ENCODE data around the gene HTR2C. TPM values are rescaled to one million over a fixed set of nuclear protein-coding genes. Genes with fewer than 3 reads are reported as not detected.
"Not testable (repeated sequence)": the region's sequence is repeated elsewhere in the genome, so short reads cannot be mapped to it uniquely, and the experiment has no call there.

The HTR2C gene
- total and polyA plus RNA-seq, 2 of the 4 experiments (the other 2 are of a cell fraction), result not detected

DNA sequence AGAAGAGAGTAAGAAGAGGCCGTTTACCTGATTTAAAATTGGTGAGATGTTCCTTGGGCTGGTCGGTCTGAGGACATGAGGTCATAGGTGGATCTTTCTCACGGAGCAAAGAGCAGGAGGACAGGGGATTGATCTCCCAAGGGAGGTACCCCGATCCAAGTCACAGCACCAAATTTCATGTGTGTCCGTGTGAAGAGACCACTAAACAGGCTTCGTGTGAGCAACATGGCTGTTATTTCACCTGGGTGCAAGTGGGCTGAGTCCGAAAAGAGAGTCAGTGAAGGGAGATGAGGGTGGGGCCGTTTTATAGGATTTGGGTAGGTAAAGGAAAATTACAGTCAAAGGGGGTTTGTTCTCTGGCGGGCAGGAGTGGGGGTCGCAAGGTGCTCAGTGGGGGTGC, 22.7 kb downstream of the HTR2C start:
- H3K18ac ChIP-seq (ENCODE audit: low read depth, low read length); H4K20me1 ChIP-seq (ENCODE audit: insufficient read depth, low read length); H3K36me3 ChIP-seq (ENCODE audit: control insufficient read depth, insufficient read depth, low read length); H3K23ac ChIP-seq (ENCODE audit: low read depth, low read length); H3K4me3 ChIP-seq (ENCODE audit: insufficient read depth, low read depth, low read length); POLR2A ChIA-PET (ENCODE audit: unreplicated experiment); H3K9me1 ChIP-seq (ENCODE audit: insufficient read depth, low read length); H2AK5ac ChIP-seq (ENCODE audit: low read depth, low read length); dilution Hi-C loops (cut with HindIII; ENCODE audit: low sequenced_read_pairs, unreplicated experiment); H2AFZ ChIP-seq (replicated peaks; ENCODE audit: low read length, poor library complexity); BruUV-seq (replicated peaks); H3K4ac ChIP-seq (ENCODE audit: low read depth, low read length); H4K5ac ChIP-seq (ENCODE audit: low read depth, low read length); H4K91ac ChIP-seq (ENCODE audit: insufficient read depth, low read depth, low read length); H2BK20ac ChIP-seq (ENCODE audit: low read depth, low read length); H2BK15ac ChIP-seq (ENCODE audit: low read depth, low read length); H3K4me2 ChIP-seq (ENCODE audit: low read depth, low read length); intact Hi-C loops (cut with micrococcal nuclease); H2BK120ac ChIP-seq (ENCODE audit: low read depth, low read length); ATAC-seq (ENCODE audit: low read depth); H3K14ac ChIP-seq (replicated peaks; ENCODE audit: low read depth, low read length); CTCF ChIA-PET; H3K27me3 ChIP-seq (ENCODE audit: control insufficient read depth, insufficient read depth, low read length); H3K4me1 ChIP-seq (ENCODE audit: control insufficient read depth, insufficient read depth, low read length); H3K9ac ChIP-seq (ENCODE audit: low read depth, low read length); H2BK5ac ChIP-seq (ENCODE audit: low read depth, low read length, poor library complexity, severe bottlenecking); H3K9me3 ChIP-seq (ENCODE audit: control insufficient read depth, insufficient read depth, low read length); H3K27ac ChIP-seq (ENCODE audit: insufficient read depth, low read length); DNase-seq; H3K56ac ChIP-seq (ENCODE audit: extremely low read depth, insufficient read depth, low read length); H2AK9ac ChIP-seq (replicated peaks; ENCODE audit: low read depth, low read length, poor library complexity); H4K8ac ChIP-seq (ENCODE audit: low read depth in 2 of 2, low read length in 2 of 2); H3K79me1 ChIP-seq (ENCODE audit: low read depth in 1 of 2, low read length in 2 of 2): not testable (repeated sequence)
- in situ Hi-C loops (cut with MboI; ENCODE audit: low sequenced_read_pairs), result loop anchor here (25.0 kb wide), 1 partner anchor 531 kb away; no protein-coding TSS in a partner anchor
- 82% methylated on average over 2 of the region's 10 CpGs; no CpG with 5 or more reads in 1 of the 2 experiments for WGBS, 2 experiments (ENCODE audit: extremely low coverage in 2 of 2, insufficient read length in 1 of 2)
